ENCODE results near the gene MSANTD3.
"Not testable (repeated sequence)": the region's sequence is repeated elsewhere in the genome, so short reads cannot be mapped to it uniquely, and the experiment has no call there.

The MSANTD3 gene

GRCh38 chr9:100430286-100430940, 3.5 kb downstream of the MSANTD3 start:
- DNase-seq: no peak

GRCh38 chr9:100431886-100432285, 4.9 kb downstream of the MSANTD3 start:
- DNase-seq: no peak

- DNase-seq: no peak
Observed at GRCh38 chr9:100432736-100433135, 5.8 kb downstream of the MSANTD3 start.

GRCh38 chr9:100436571-100436970, 9.6 kb downstream of the MSANTD3 start:
- no peak for DNase-seq

- DNase-seq: no peak
Observed at GRCh38 chr9:100437860-100438805, 11.2 kb downstream of the MSANTD3 start.

GRCh38 chr9:100440071-100440470, 13.1 kb downstream of the MSANTD3 start:
- DNase-seq: no peak

- not testable (repeated sequence) for DNase-seq
Observed at GRCh38 chr9:100440487-100440886, 13.5 kb downstream of the MSANTD3 start.

GRCh38 chr9:100441911-100442361, 15.0 kb downstream of the MSANTD3 start:
- DNase-seq: no peak

- DNase-seq: no peak
Observed at GRCh38 chr9:100443781-100444768, 17.1 kb downstream of the MSANTD3 start.

- DNase-seq: no peak
Observed at GRCh38 chr9:100445161-100445902, 18.4 kb downstream of the MSANTD3 start.

GRCh38 chr9:100445903-100446549, 19.1 kb downstream of the MSANTD3 start:
- no peak for DNase-seq

- DNase-seq: no peak
Observed at GRCh38 chr9:100447041-100447440, 20.1 kb downstream of the MSANTD3 start.

GRCh38 chr9:100448266-100448665, 21.3 kb downstream of the MSANTD3 start:
- no peak for DNase-seq

- no peak for DNase-seq
Observed at GRCh38 chr9:100449420-100449819, 22.5 kb downstream of the MSANTD3 start.

- no peak for DNase-seq
Observed at GRCh38 chr9:100452894-100453293, 26.0 kb downstream of the MSANTD3 start.

GRCh38 chr9:100455470-100455869, 28.5 kb downstream of the MSANTD3 start:
- no peak for DNase-seq

- no peak for DNase-seq
Observed at GRCh38 chr9:100457517-100457916, 30.6 kb downstream of the MSANTD3 start.

GRCh38 chr9:100459963-100460362, 33.0 kb downstream of the MSANTD3 start:
- DNase-seq: no peak

- DNase-seq: no peak
Observed at GRCh38 chr9:100465274-100465673, 38.3 kb downstream of the MSANTD3 start.

- no peak for DNase-seq
Observed at GRCh38 chr9:100465761-100466160, 38.8 kb downstream of the MSANTD3 start.

GRCh38 chr9:100466171-100466828, 39.4 kb downstream of the MSANTD3 start:
- no peak for DNase-seq

Data from NCI-H446 treated with DMSO at 0.1 percent for 48 hours (cell line).